ENCODE results near the gene HLA-DMA. TPM values are rescaled to one million over a fixed set of nuclear protein-coding genes. Genes with fewer than 3 reads are reported as not detected.
A peak's percentile ranks its signal among the peaks of the same experiment; 100 is the strongest.

The HLA-DMA gene
- total RNA-seq, 3 donors from 2014 or later, result 12.4 to 48.5 (median 27.7) TPM

- Histone ChIP-seq H3K4me1 (ENCODE audit: low read depth) (peaks cover 26% of the 10 kb centered on the region), H3K9me3 (no peaks in the 10 kb centered on the region), H3K4me3 (peak overlapping the region; percentile 66), H3K36me3 (ENCODE audit: low read depth) (peaks cover 4% of the 10 kb centered on the region)
- no peak for TF ChIP-seq CTCF (IDR thresholded peaks at IDR 0.05)
- ATAC-seq (peak; percentile 39), DNase-seq (peak; percentile 91 to 94 (median 93))
- intact Hi-C loops (cut with DNase I, micrococcal nuclease), result no loop called here
Measured at GRCh38 chr6:32970413-32971241, 17.7 kb upstream of the HLA-DMA start.

GRCh38 chr6:32969685-32970412 lies 17.0 kb upstream of the HLA-DMA start:
- intact Hi-C loops (cut with DNase I, micrococcal nuclease), result no loop called here
- TF ChIP-seq CTCF (IDR thresholded peaks at IDR 0.05), result no peak
- Histone ChIP-seq H3K4me3 (peak overlapping the region; percentile 66), H3K36me3 (ENCODE audit: low read depth) (no peaks in the 10 kb centered on the region), H3K9me3 (no peaks in the 10 kb centered on the region), H3K4me1 (ENCODE audit: low read depth) (peaks cover 19% of the 10 kb centered on the region)
- DNase-seq (peak; percentile 81 to 85 (median 83)), ATAC-seq (peak; percentile 21)

- intact Hi-C loops (cut with DNase I, micrococcal nuclease), result no loop called here
- ATAC-seq, result peak; percentile 42
Measured at GRCh38 chr6:32968867-32969684, 16.2 kb upstream of the HLA-DMA start.

GRCh38 chr6:32968093-32968866 lies 15.4 kb upstream of the HLA-DMA start, which contains the start of gene BRD2:
TSS of gene BRD2 (plus strand) at chr6:32968594. CDS start at chr6:32972899, 4,305 bp downstream.
- no peaks in the 10 kb centered on the region for H3K9me3 ChIP-seq
- no peak for TF ChIP-seq CTCF (IDR thresholded peaks at IDR 0.05)
- DNase-seq (peak; percentile 94 to 99 (median 98)), ATAC-seq (peak; percentile 67)
- no peaks in the 10 kb centered on the region for H3K36me3 ChIP-seq (ENCODE audit: low read depth)
- H3K4me1 ChIP-seq (ENCODE audit: low read depth), result peaks cover 16% of the 10 kb centered on the region
- H3K4me3 ChIP-seq, result peak within 1 kb of the TSS; percentile 66
- intact Hi-C loops (cut with DNase I, micrococcal nuclease), result no loop called here

More at GRCh38 chr6:32968867-32969684, 16.2 kb upstream of the HLA-DMA start:
- peaks cover 16% of the 10 kb centered on the region for H3K4me1 ChIP-seq (ENCODE audit: low read depth)
- DNase-seq, result peak; percentile 78 to 84 (median 79)
- H3K9me3 ChIP-seq, result no peaks in the 10 kb centered on the region
- no peaks in the 10 kb centered on the region for H3K36me3 ChIP-seq (ENCODE audit: low read depth)
- TF ChIP-seq CTCF (IDR thresholded peaks at IDR 0.05), result no peak
- H3K4me3 ChIP-seq, result peak overlapping the region; percentile 66
